GM21737 (cell line): ENCODE data around the gene TBC1D1.

Experiments used
- ATAC-seq: cut with Tn5 transposase; IDR thresholded peaks from one replicate; pipeline ENCODE4 v1.9.1; 2021; ENCODE audit warnings: mild to moderate bottlenecking, moderate library complexity; ENCODE audit not compliant: unreplicated experiment

The TBC1D1 gene

GRCh38 chr4:38075370-38076152, 184.7 kb downstream of the TBC1D1 start:
- ATAC-seq: no peak

- no peak for ATAC-seq
Observed at GRCh38 chr4:38076153-38076669, 185.3 kb downstream of the TBC1D1 start.

- no peak for ATAC-seq
Observed at GRCh38 chr4:38077791-38078489, 187.1 kb downstream of the TBC1D1 start.

DNA sequence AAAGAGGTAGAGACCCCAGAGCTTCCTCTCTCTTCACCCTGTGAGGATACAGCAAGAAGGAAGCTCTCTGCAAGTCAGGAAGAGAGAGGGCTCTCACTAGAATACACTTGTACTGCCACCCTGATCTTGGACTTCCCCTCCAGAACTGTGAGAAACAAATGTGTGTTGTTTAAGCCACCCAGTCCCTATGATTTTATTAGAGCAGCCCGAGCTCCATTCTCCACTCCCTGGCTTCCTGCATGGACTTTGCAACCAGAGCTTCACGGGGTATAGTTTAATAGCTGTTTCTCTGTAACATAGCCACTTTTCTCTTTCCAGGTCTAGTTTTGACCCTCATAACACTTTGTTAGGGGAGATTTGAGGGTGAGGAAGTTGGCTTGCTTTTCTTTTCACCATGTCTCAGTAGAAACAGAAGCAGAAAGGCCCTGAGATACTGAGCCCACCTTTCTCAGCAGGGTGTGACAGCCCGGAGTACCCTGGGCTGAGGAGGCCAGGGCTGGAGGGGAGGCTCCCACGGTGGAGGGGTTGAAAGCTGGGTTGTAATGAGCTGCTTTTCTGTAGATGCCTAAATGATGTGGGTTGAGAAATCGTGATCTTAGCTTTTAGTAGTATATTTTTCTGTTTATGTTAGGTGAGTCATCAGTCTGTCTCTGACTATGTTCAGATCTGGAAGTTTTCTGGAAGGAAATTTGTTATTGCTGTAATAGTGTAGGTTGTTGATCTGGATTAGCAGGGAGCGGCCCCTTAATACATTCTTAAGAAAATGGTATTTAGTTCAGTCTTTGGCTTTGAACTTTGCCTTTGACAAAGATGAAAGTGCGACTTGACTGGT, 187.9 kb downstream of the TBC1D1 start:
- ATAC-seq: no peak

- no peak for ATAC-seq
Observed at GRCh38 chr4:38080061-38080974, 189.4 kb downstream of the TBC1D1 start.

- ATAC-seq: no peak
Observed at GRCh38 chr4:38082021-38082420, 191.1 kb downstream of the TBC1D1 start.

DNA sequence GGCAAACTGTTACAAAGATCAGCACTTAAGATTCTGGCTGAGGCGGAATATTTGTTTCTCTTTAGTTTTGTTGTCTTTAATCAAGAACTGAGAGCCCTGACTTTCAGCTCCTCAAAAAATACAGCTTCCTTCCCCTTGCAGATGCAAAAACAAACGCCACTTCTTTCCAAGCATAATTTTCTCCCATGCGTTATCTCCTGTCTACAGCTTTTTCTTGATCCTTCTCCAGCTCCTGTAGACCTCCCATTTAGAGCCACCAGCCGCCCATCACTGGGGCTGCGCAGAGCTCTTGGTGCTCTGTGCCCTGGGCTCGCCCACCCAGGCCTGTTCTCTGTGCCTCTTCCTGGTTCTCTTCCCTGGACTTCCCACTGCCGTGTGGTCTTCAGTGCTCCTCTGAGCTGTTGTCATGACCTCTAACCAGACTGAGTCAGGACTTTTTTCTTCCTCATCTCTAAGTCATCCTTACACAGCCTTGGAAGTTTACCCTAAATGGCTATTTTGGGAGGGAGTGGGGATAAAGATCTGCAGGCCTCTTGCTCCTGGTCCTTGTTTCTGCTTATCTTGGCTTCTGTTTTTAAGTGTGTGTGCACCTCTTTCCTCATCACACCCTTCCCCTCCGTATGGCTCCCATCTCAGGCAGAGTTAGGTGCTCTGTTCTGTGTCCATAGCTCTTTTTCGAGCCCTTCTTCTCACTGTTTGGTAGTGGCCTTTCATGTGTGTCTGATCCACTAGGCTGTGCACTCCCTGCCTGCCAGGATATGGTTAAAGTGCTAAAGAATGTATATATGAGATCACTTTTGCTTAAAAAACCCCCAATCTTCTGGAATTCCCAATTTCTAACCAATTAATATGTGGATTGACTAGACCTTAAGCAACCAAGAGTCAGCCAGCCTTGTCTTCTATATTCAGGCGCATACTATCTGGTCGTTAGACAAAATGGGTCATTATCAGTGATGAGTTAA, 191.8 kb downstream of the TBC1D1 start:
- no peak for ATAC-seq

GRCh38 chr4:38084877-38085711, 194.2 kb downstream of the TBC1D1 start:
- no peak for ATAC-seq

- no peak for ATAC-seq
Observed at GRCh38 chr4:38085751-38086150, 194.9 kb downstream of the TBC1D1 start.

- ATAC-seq: no peak
Observed at GRCh38 chr4:38086151-38086848, 195.4 kb downstream of the TBC1D1 start.

- no peak for ATAC-seq
Observed at GRCh38 chr4:38086849-38087226, 196.0 kb downstream of the TBC1D1 start.

- no peak for ATAC-seq
Observed at GRCh38 chr4:38088321-38088720, 197.4 kb downstream of the TBC1D1 start.

GRCh38 chr4:38089961-38090360, 199.1 kb downstream of the TBC1D1 start:
- no peak for ATAC-seq

DNA sequence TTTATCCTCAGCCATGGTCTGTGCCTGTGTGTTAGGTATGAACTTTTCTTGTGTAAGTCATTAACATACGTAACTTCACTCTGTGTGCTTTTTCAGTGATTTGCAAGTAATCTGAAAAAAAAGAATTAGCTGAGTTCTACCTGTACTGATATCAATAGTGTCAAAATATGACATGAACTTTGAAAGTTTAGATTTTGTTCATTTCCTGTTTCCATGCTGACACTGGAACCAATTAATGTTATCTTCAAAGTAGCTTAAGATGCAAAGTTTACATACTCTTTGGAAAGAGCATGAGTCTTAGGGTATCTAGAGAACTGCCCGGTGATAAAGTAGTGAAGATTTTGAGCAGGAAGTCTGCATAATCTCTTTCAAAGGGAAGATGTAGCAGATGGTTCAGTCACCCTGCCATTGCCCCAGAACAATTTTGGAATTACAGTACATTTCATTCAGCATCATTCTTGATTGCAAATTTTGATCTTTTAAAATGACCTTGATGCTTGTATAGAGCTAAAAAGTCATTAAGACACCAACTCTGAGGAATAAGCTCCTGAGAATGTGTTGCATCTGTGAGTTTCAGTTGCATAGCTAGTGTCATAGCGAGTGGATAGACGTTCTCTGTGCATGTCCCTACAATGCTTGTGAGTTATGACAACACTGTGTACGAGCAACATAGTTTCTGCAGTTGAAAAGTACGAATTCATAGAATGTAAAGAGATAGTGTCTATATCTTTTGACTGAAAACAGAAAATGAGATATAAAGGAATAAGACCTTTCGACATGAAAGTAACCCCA, 199.8 kb downstream of the TBC1D1 start:
- no peak for ATAC-seq

DNA sequence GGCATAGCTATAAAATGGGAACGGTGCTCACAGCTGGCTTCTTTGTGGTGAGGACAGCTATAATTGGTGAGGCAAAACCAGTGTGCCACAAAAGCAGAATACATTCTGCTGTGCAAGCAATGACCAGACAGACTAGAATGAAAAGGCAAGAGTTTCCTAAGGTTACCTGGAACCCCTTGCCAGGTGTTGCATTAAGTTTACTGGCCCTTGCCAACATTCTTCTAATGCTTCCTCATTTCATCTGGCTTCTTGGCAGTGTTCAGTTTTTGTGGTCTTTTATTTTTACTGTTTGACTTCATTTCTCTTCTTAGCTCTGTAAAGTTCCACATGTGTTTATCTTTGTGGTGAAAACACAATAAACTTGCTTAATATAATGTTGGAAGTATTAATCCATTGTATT, 200.8 kb downstream of the TBC1D1 start:
- no peak for ATAC-seq

DNA sequence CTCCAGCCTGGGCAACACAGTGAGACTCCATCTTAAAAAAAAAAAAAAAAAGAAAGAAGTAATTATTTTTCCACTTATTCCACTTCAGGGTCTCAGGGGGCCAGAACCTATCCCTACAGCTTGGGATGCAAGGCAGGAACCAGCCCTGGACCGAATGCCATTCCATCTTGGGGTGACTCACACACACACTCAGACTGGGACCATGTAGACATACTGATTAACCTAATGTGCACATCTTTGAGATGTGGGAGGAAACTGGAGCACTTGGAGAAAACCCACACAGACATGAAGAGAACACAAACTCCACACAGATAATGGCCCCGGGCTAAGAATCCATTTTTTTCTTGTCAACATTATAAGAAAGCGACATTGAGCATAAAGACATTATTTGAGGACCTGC, 201.8 kb downstream of the TBC1D1 start:
- no peak for ATAC-seq

GRCh38 chr4:38094419-38094818, 203.5 kb downstream of the TBC1D1 start:
- ATAC-seq: no peak
